Activated CD8-positive, alpha-beta T cell treated with anti-CD3 and anti-CD28 coated beads for 36 hours (primary cell): Measurements from ENCODE around the gene BTRC. TPM values are rescaled to one million over a fixed set of nuclear protein-coding genes. Genes with fewer than 3 reads are reported as not detected.
"Not testable (repeated sequence)": the region's sequence is repeated elsewhere in the genome, so short reads cannot be mapped to it uniquely, and the experiment has no call there.

Experiments
- ATAC-seq: fragments of 200-7000 bp; cut with Tn5 transposase; one replicate; pipeline ENCODE4 v1.10.0; 2021; ENCODE audit warnings: mild to moderate bottlenecking, moderate library complexity
- CTCF ChIA-PET: fragments of 350-600 bp; sonication (Branson Sonifier 250); formaldehyde crosslinking; loops from one replicate; lab custom pipeline; 2021; ENCODE audit warnings: antibody characterized with exemption; lab: Charles Lee
- POLR2A ChIA-PET: fragments of 350-600 bp; sonication (Branson Sonifier 250); formaldehyde crosslinking; loops from one replicate; lab custom pipeline; 2021; ENCODE audit warnings: antibody characterized with exemption; lab: Charles Lee
- DNase-seq: peaks from one replicate; pipeline ENCODE4 v3.0.0-alpha.2; 2020
- H3K27ac Mint-ChIP-seq: one replicate; pipeline ENCODE4 v1.8.0; 2021; ENCODE audit warnings: mild to moderate bottlenecking, mixed read lengths
- H3K27me3 Mint-ChIP-seq: one replicate; pipeline ENCODE4 v1.8.0; 2021; ENCODE audit warnings: mixed read lengths
- H3K36me3 Mint-ChIP-seq: one replicate; pipeline ENCODE4 v1.8.0; 2021; ENCODE audit warnings: low read depth, mixed read lengths
- H3K4me1 Mint-ChIP-seq: one replicate; pipeline ENCODE4 v1.8.0; 2021; ENCODE audit warnings: low read depth, mixed read lengths
- H3K4me3 Mint-ChIP-seq: one replicate; pipeline ENCODE4 v1.8.0; 2021; ENCODE audit warnings: mild to moderate bottlenecking, moderate library complexity, mixed read lengths
- H3K9me3 Mint-ChIP-seq: one replicate; pipeline ENCODE4 v1.8.0; 2021; ENCODE audit warnings: mixed read lengths
- CTCF ChIP-seq: fragments of 200-600 bp; IDR thresholded peaks from one replicate; pipeline ENCODE4 v1.8.0; 2022; ENCODE audit warnings: antibody characterized with exemption, mild to moderate bottlenecking
- intact Hi-C: fragments of 100-400 bp; cut with micrococcal nuclease; formaldehyde crosslinking; loops from one replicate; pipeline ENCODE4 v1.10.0; 2022
- total RNA-seq, 2 experiments: library from RNA; stranded (reverse); gene quantifications; one replicate each; pipeline ENCODE4 v1.2.3, GENCODE V29; 2021

BTRC gene
- total RNA-seq, 2 experiments from 2014 or later = 11.6 to 14.6 TPM

- ChIA-PET POLR2A (no interaction called here), CTCF (interaction anchor here (1.3 kb wide), 1 partner anchor 102 kb away, joined by 3 read pairs; no protein-coding TSS in a partner anchor)
- DNase-seq = no peak
- Mint-ChIP-seq H3K27ac (no peak overlapping the region), H3K9me3 (no peaks in the 10 kb centered on the region), H3K36me3 (no peaks in the 10 kb centered on the region), H3K4me1 (no peaks in the 10 kb centered on the region), H3K27me3 (peaks cover 1% of the 10 kb centered on the region), H3K4me3 (no peak overlapping the region)
- no peak for ATAC-seq
- intact Hi-C loops = no loop called here
- TF ChIP-seq CTCF = no peak
Measured at GRCh38 chr10:101341438-101341837, 12.5 kb upstream of the BTRC start.

- Mint-ChIP-seq H3K4me3 (no peak overlapping the region), H3K27me3 (peaks cover 10% of the 10 kb centered on the region), H3K9me3 (no peaks in the 10 kb centered on the region), H3K27ac (no peak overlapping the region), H3K4me1 (no peaks in the 10 kb centered on the region), H3K36me3 (no peaks in the 10 kb centered on the region)
- no peak for DNase-seq
- ATAC-seq = no peak
- POLR2A ChIA-PET = no interaction called here
- intact Hi-C loops = no loop called here
- no peak for TF ChIP-seq CTCF
- CTCF ChIA-PET = no interaction called here
Measured at GRCh38 chr10:101346177-101346576, 7.8 kb upstream of the BTRC start.

- H3K27me3 Mint-ChIP-seq = peaks cover 15% of the 10 kb centered on the region
- CTCF ChIA-PET = interaction anchor here (1.3 kb wide), 1 partner anchor 20 kb away, joined by 3 read pairs; no protein-coding TSS in a partner anchor
Measured at GRCh38 chr10:101351017-101351416, 2.9 kb upstream of the BTRC start.

GRCh38 chr10:101351477-101351876 lies 2.5 kb upstream of the BTRC start:
- no peak for DNase-seq
- peaks cover 15% of the 10 kb centered on the region for H3K27me3 Mint-ChIP-seq
- no peak overlapping the region for H3K4me3 Mint-ChIP-seq
- ChIA-PET POLR2A (interaction anchor here (1.0 to 3.7 kb wide), 2 partner anchors 9 to 15 kb away, joined by 3 to 15 read pairs; no protein-coding TSS in a partner anchor), CTCF (interaction anchor here (1.3 kb wide), 1 partner anchor 20 kb away, joined by 3 read pairs; no protein-coding TSS in a partner anchor)
- H3K27ac Mint-ChIP-seq = no peak overlapping the region
- no peaks in the 10 kb centered on the region for H3K9me3 Mint-ChIP-seq
- H3K36me3 Mint-ChIP-seq = peaks cover 10% of the 10 kb centered on the region
- no peak for ATAC-seq
- TF ChIP-seq CTCF = no peak
- intact Hi-C loops = no loop called here
- peaks cover 21% of the 10 kb centered on the region for H3K4me1 Mint-ChIP-seq

More at GRCh38 chr10:101351017-101351416, 2.9 kb upstream of the BTRC start:
- H3K36me3 Mint-ChIP-seq = peaks cover 7% of the 10 kb centered on the region
- ATAC-seq (no peak), DNase-seq (no peak)
- POLR2A ChIA-PET = interaction anchor here (1.0 kb wide), 1 partner anchor 10 kb away, joined by 3 read pairs; no protein-coding TSS in a partner anchor
- peaks cover 18% of the 10 kb centered on the region for H3K4me1 Mint-ChIP-seq
- no peaks in the 10 kb centered on the region for H3K9me3 Mint-ChIP-seq
- intact Hi-C loops = no loop called here
- no peak overlapping the region for H3K27ac Mint-ChIP-seq
- H3K4me3 Mint-ChIP-seq = no peak overlapping the region
- TF ChIP-seq CTCF = no peak

- CTCF ChIA-PET = interaction anchor here (1.0 to 1.1 kb wide), 2 partner anchors 45 to 114 kb away, joined by 3 to 4 read pairs; no protein-coding TSS in a partner anchor
- POLR2A ChIA-PET = interaction anchor here (0.5 to 3.7 kb wide), 2 partner anchors 14 to 100 kb away, joined by 3 to 15 read pairs; no protein-coding TSS in a partner anchor
- ATAC-seq = not testable (repeated sequence)
Measured at GRCh38 chr10:101352857-101353256, 1.1 kb upstream of the BTRC start.

More at GRCh38 chr10:101352857-101353256, 1.1 kb upstream of the BTRC start:
- intact Hi-C loops, H3K9me3 Mint-ChIP-seq, DNase-seq, H3K27ac Mint-ChIP-seq, H3K4me3 Mint-ChIP-seq: not testable (repeated sequence)
- H3K4me1 Mint-ChIP-seq = peaks cover 23% of the 10 kb centered on the region
- peaks cover 15% of the 10 kb centered on the region for H3K27me3 Mint-ChIP-seq
- peaks cover 12% of the 10 kb centered on the region for H3K36me3 Mint-ChIP-seq
